ENCODE results near the gene PRM3. TPM values are rescaled to one million over a fixed set of nuclear protein-coding genes. Genes with fewer than 3 reads are reported as not detected.

PRM3 gene
- total and polyA plus RNA-seq, 4 donors = not detected

- H3K27me3 ChIP-seq (ENCODE audit: control insufficient read depth in 4 of 4, insufficient read depth in 4 of 4, low read length in 3 of 4) = no peaks in the 10 kb centered on the region
- TF ChIP-seq CTCF (IDR thresholded peaks at IDR 0.05; ENCODE audit: low read depth, low read length, missing input control) = no peak
- H3K9ac ChIP-seq (ENCODE audit: low read depth in 1 of 2, low read length in 2 of 2) = no peak within 1 kb of the TSS
- no peaks in the 10 kb centered on the region for H3K9me3 ChIP-seq (ENCODE audit: control insufficient read depth in 4 of 4, low read length in 3 of 4)
- no peaks in the 10 kb centered on the region for H3K4me1 ChIP-seq (ENCODE audit: control insufficient read depth in 4 of 4, insufficient read depth in 4 of 4, low read length in 3 of 4)
- no peak for DNase-seq (ENCODE audit: low spot score)
- 97% methylated on average over 11 of the region's 11 CpGs for WGBS
- H3K4me3 ChIP-seq (ENCODE audit: low read depth in 1 of 3, low read length in 3 of 3) = no peak within 1 kb of the TSS
- H3K36me3 ChIP-seq (ENCODE audit: control insufficient read depth in 4 of 4, insufficient read depth in 3 of 4, low read depth in 1 of 4, low read length in 3 of 4) = no peaks in the 10 kb centered on the region
- no peak within 1 kb of the TSS for H3K27ac ChIP-seq (ENCODE audit: low read depth in 1 of 2, low read length in 2 of 2)
Observed at GRCh38 chr16:11268921-11269375, 4.5 kb downstream of the PRM3 start, which contains the start of gene TNP2. Gene TNP2 (minus strand): TSS chr16:11269325. CDS start chr16:11269262, 63 bp downstream.

GRCh38 chr16:11265124-11265523 is 8.3 kb downstream of the PRM3 start:
- Histone ChIP-seq H3K4me1 (ENCODE audit: control insufficient read depth in 4 of 4, insufficient read depth in 4 of 4, low read length in 3 of 4) (no peaks in the 10 kb centered on the region), H3K27me3 (ENCODE audit: control insufficient read depth in 4 of 4, insufficient read depth in 4 of 4, low read length in 3 of 4) (no peaks in the 10 kb centered on the region), H3K27ac (ENCODE audit: low read depth in 1 of 2, low read length in 2 of 2) (no peak overlapping the region), H3K36me3 (ENCODE audit: control insufficient read depth in 4 of 4, insufficient read depth in 3 of 4, low read depth in 1 of 4, low read length in 3 of 4) (no peaks in the 10 kb centered on the region), H3K4me3 (ENCODE audit: low read depth in 1 of 3, low read length in 3 of 3) (no peak overlapping the region), H3K9me3 (ENCODE audit: control insufficient read depth in 4 of 4, low read length in 3 of 4) (no peaks in the 10 kb centered on the region), H3K9ac (ENCODE audit: low read depth in 1 of 2, low read length in 2 of 2) (no peak overlapping the region)
- WGBS = 95% methylated on average over 7 of the region's 7 CpGs
- TF ChIP-seq RAD21 (IDR thresholded peaks at IDR 0.05) = no peak
- TF ChIP-seq NR2F2 (IDR thresholded peaks at IDR 0.05) = no peak
- no peak for TF ChIP-seq HNF4G (IDR thresholded peaks at IDR 0.05)
- TF ChIP-seq RXRA (IDR thresholded peaks at IDR 0.05) = no peak
- TF ChIP-seq YY1 (IDR thresholded peaks at IDR 0.05) = no peak
- TF ChIP-seq TAF1 (conservative IDR thresholded peaks at IDR 0.05) = no peak
- no peak for TF ChIP-seq ATF3 (IDR thresholded peaks at IDR 0.05)
- TF ChIP-seq SP1 (IDR thresholded peaks at IDR 0.05) = no peak
- no peak for DNase-seq (ENCODE audit: low spot score)

- no peak overlapping the region for H3K9ac ChIP-seq (ENCODE audit: low read depth in 1 of 2, low read length in 2 of 2)
Observed at GRCh38 chr16:11264155-11264832, 9.1 kb downstream of the PRM3 start.

GRCh38 chr16:11263737-11264136 is 9.7 kb downstream of the PRM3 start:
- H3K9ac ChIP-seq (ENCODE audit: low read depth in 1 of 2, low read length in 2 of 2) = no peak overlapping the region
- H3K4me3 ChIP-seq (ENCODE audit: low read depth in 1 of 3, low read length in 3 of 3) = no peak overlapping the region
- peaks cover 0 to 11% (median 5%) of the 10 kb centered on the region in 4 donors for H3K4me1 ChIP-seq (ENCODE audit: control insufficient read depth in 4 of 4, insufficient read depth in 4 of 4, low read length in 3 of 4)
- no peak for DNase-seq (ENCODE audit: low spot score)
- 75% methylated on average over 4 of the region's 4 CpGs for WGBS
- no peaks in the 10 kb centered on the region for H3K9me3 ChIP-seq (ENCODE audit: control insufficient read depth in 4 of 4, low read length in 3 of 4)
- H3K27me3 ChIP-seq (ENCODE audit: control insufficient read depth in 4 of 4, insufficient read depth in 4 of 4, low read length in 3 of 4) = no peaks in the 10 kb centered on the region
- H3K27ac ChIP-seq (ENCODE audit: low read depth in 1 of 2, low read length in 2 of 2) = no peak overlapping the region
- TF ChIP-seq RXRA (IDR thresholded peaks at IDR 0.05) (no peak), CTCF (IDR thresholded peaks at IDR 0.05; ENCODE audit: low read depth, low read length, missing input control) (no peak), ZBTB33 (IDR thresholded peaks at IDR 0.05) (no peak), HNF4A (conservative IDR thresholded peaks at IDR 0.05) (no peak)
- no peaks in the 10 kb centered on the region for H3K36me3 ChIP-seq (ENCODE audit: control insufficient read depth in 4 of 4, insufficient read depth in 3 of 4, low read depth in 1 of 4, low read length in 3 of 4)

More at GRCh38 chr16:11264155-11264832, 9.1 kb downstream of the PRM3 start:
- Histone ChIP-seq H3K4me3 (ENCODE audit: low read depth in 1 of 3, low read length in 3 of 3) (no peak overlapping the region), H3K27me3 (ENCODE audit: control insufficient read depth in 4 of 4, insufficient read depth in 4 of 4, low read length in 3 of 4) (no peaks in the 10 kb centered on the region), H3K27ac (ENCODE audit: low read depth in 1 of 2, low read length in 2 of 2) (no peak overlapping the region), H3K9me3 (ENCODE audit: control insufficient read depth in 4 of 4, low read length in 3 of 4) (no peaks in the 10 kb centered on the region), H3K36me3 (ENCODE audit: control insufficient read depth in 4 of 4, insufficient read depth in 3 of 4, low read depth in 1 of 4, low read length in 3 of 4) (no peaks in the 10 kb centered on the region), H3K4me1 (ENCODE audit: control insufficient read depth in 4 of 4, insufficient read depth in 4 of 4, low read length in 3 of 4) (peaks cover 0 to 5% (median 2%) of the 10 kb centered on the region in 4 donors)
- DNase-seq (ENCODE audit: low spot score) = no peak
- WGBS = 85% methylated on average over 9 of the region's 9 CpGs
- TF ChIP-seq SP1 (IDR thresholded peaks at IDR 0.05) = no peak
